ENCODE data around the gene TMEM178B.

The TMEM178B gene

GRCh38 chr7:141119187-141119586 lies 45.3 kb downstream of the TMEM178B start:
- DNase-seq (ENCODE audit: low spot score): no peak
- TF ChIP-seq CTCF (conservative IDR thresholded peaks at IDR 0.05; ENCODE audit: low read depth): no peak
- no peak overlapping the region for H3K27ac ChIP-seq
- ChIA-PET CTCF (no interaction called here), POLR2A (ENCODE audit: low non-redundant PET) (no interaction called here)

DNA sequence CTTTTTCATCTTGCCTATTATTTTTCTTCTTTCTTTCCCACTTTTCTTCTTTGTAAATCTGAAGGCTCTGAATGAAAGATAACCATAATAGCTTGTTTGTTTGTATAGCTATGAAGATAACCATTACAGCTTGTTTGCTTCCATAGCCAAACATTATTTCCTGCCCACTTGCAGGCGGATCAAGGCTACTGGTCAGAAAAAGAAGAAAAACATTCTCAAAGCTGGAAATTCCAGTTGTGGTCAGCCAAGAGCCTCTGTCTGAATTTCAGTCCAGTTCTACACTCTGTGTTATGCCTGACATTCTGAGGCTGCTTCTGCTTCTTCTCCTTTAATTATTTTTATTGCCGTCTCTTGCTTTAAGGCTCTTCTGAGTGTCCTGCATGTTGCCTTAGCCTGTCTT lies 48.9 kb downstream of the TMEM178B start:
- ChIA-PET CTCF (interaction anchor here (0.7 kb wide), 1 partner anchor 403 kb away, joined by 3 read pairs; no protein-coding TSS in a partner anchor), POLR2A (ENCODE audit: low non-redundant PET) (no interaction called here)
- DNase-seq (ENCODE audit: low spot score): no peak
- TF ChIP-seq CTCF (conservative IDR thresholded peaks at IDR 0.05; ENCODE audit: low read depth): no peak
- no peak overlapping the region for H3K27ac ChIP-seq

DNA sequence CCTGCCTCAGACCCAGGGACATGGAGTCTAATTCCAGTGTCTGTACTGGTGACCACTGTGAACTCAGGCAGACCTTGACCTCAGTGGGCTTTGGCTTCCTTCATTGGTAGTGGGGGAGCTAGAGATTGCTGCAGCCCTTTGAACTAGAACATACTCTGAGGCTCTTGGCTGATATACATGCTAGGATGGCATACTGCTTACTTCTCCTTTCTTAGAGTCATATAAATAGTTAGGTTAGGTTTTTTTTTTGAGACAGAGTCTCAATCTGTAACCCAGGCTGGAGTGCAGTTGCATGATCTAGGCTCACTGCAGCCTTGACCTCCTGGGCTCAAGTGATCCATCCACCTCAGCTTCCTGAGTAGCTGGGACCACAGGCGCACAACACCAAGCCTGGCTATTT lies 49.7 kb downstream of the TMEM178B start:
- H3K27ac ChIP-seq: no peak overlapping the region
- DNase-seq (ENCODE audit: low spot score): no peak
- ChIA-PET POLR2A (ENCODE audit: low non-redundant PET) (no interaction called here), CTCF (interaction anchor here (0.6 to 0.7 kb wide), 2 partner anchors 14 to 403 kb away, joined by 3 to 4 read pairs; no protein-coding TSS in a partner anchor)
- no peak for TF ChIP-seq CTCF (conservative IDR thresholded peaks at IDR 0.05; ENCODE audit: low read depth)

GRCh38 chr7:141126107-141126506 lies 52.2 kb downstream of the TMEM178B start:
- no peak overlapping the region for H3K27ac ChIP-seq
- no peak for TF ChIP-seq CTCF (conservative IDR thresholded peaks at IDR 0.05; ENCODE audit: low read depth)
- POLR2A ChIA-PET (ENCODE audit: low non-redundant PET): no interaction called here
- CTCF ChIA-PET: interaction anchor here (0.6 kb wide), 1 partner anchor 475 kb away, joined by 3 read pairs; no protein-coding TSS in a partner anchor
- DNase-seq (ENCODE audit: low spot score): no peak

DNA sequence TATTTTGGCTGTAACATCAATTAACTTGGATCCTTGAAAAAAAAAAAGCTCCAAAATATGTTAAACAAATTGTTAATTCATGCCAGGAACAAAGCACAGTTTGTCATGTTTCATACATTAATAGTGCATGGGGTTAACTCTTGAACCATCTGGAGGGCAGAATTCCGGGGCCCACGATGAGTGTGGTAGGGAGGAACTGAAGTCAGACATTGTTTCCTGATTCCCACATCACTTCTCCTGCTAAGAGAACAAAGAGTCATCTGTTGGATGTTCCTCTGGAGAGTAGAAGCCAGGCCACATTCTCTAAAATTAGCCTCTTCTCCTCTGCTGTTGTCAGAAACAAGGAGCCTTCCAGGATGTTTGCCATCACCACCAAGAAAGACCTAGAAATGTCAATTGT lies 54.6 kb downstream of the TMEM178B start:
- POLR2A ChIA-PET (ENCODE audit: low non-redundant PET): no interaction called here
- H3K27ac ChIP-seq: no peak overlapping the region
- CTCF ChIA-PET: no interaction called here
- TF ChIP-seq CTCF (conservative IDR thresholded peaks at IDR 0.05; ENCODE audit: low read depth): no peak
- DNase-seq (ENCODE audit: low spot score): no peak

DNA sequence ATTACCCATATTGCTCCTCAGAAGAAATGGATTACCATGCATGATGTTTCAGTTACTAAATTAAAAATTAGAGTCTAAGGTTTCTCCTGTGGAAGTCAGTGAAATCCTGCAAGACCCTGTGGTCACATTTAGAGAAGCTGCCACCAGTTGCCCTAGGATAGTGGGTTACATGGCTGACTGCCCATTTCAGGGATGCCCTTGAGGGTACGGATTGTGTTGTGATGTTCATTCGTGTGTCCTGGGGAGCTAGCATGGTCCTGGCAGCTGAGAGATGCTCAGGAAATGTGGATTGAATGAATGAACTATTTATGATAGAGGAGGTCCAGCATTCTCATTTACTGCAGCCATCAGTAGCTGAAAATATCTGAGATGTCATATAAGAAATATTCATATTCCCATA lies 55.1 kb downstream of the TMEM178B start:
- ChIA-PET CTCF (no interaction called here), POLR2A (ENCODE audit: low non-redundant PET) (no interaction called here)
- TF ChIP-seq CTCF (conservative IDR thresholded peaks at IDR 0.05; ENCODE audit: low read depth): no peak
- H3K27ac ChIP-seq: no peak overlapping the region
- DNase-seq (ENCODE audit: low spot score): no peak

- CTCF ChIA-PET: no interaction called here
- DNase-seq (ENCODE audit: low spot score): no peak
- no peak for TF ChIP-seq CTCF (conservative IDR thresholded peaks at IDR 0.05; ENCODE audit: low read depth)
Observed at GRCh38 chr7:141132671-141133070, 58.8 kb downstream of the TMEM178B start.

More at GRCh38 chr7:141132671-141133070, 58.8 kb downstream of the TMEM178B start:
- no peak overlapping the region for H3K27ac ChIP-seq
- POLR2A ChIA-PET (ENCODE audit: low non-redundant PET): no interaction called here
